Transverse colon (tissue), 4 donors: Measurements from ENCODE around the gene ANGPTL1.

Experiments
- CTCF ChIP-seq, 5 experiments: fragments of 200-600 bp in 3 of 5; fragments of 450-650 bp in 2 of 5; sonication (generic) in 3 of 5; IDR thresholded peaks; 1 replicate in 2 of 5; 2 replicates in 3 of 5; pipeline ENCODE4 v1.5.1; 2016 to 2017; ENCODE audit warnings: antibody characterized with exemption in 5 of 5, inconsistent platforms in 3 of 5, mild to moderate bottlenecking in 2 of 5, moderate library complexity in 1 of 5
- POLR2A ChIP-seq: fragments of 450-650 bp; IDR thresholded peaks from one replicate; pipeline ENCODE4 v1.6.1; 2016; ENCODE audit warnings: antibody characterized with exemption, mild to moderate bottlenecking, moderate library complexity
- POLR2AphosphoS5 ChIP-seq, 3 donors: sonication (generic); formaldehyde crosslinking; IDR thresholded peaks; one replicate each; pipeline ENCODE4 v1.6.1; 2016; ENCODE audit warnings: antibody characterized with exemption in 3 of 3

- TF ChIP-seq CTCF (IDR thresholded peaks at IDR 0.05): no peak
- TF ChIP-seq POLR2A: no peak
- TF ChIP-seq POLR2AphosphoS5 (IDR thresholded peaks at IDR 0.05): no peak
Measured at GRCh38 chr1:178871551-178872320, 859 bp upstream of the ANGPTL1 start.
